Measurements from ENCODE around the gene CALN1.

Gene CALN1

DNA sequence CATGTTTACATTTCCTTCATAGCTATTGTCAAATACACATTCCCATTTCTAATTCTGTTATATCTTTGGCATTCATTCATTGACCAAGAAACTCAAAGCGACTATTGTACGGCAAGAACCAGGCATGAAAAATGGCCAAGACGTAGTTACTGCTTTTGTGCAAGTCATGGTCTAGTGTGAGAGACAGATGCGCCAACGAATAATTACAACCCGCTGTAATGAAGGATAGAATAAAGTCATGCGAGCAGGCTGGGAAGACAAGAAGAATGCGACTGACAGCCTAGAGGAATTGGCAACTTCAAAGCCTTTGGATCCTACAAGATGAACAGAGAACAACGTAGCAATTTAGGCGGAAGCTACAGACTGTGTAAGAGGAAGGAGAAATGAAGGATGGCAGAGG lies 221.2 kb downstream of the CALN1 start:
- in situ Hi-C loops (cut with MboI; ENCODE audit: low sequenced_read_pairs), result no loop called here

DNA sequence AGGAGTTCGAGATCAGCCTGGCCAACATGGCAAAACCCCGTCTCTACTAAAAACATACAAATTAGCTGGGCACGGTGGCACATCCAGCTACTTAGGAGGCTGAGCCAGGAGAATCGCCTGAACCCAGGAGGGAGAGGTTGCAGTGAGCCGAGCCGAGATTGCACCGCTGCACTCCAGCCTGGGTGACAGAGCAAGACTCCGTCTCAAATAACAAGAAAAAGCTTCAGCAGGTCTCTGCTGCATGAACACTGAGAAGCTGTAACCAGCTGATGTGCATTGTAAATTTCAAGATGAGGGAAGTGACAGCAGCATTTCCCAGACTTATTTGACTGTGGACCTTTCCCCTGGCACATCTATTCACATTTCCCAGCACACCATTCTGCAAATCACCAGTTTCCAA lies 222.0 kb downstream of the CALN1 start:
- in situ Hi-C loops (cut with MboI; ENCODE audit: low sequenced_read_pairs), result no loop called here

DNA sequence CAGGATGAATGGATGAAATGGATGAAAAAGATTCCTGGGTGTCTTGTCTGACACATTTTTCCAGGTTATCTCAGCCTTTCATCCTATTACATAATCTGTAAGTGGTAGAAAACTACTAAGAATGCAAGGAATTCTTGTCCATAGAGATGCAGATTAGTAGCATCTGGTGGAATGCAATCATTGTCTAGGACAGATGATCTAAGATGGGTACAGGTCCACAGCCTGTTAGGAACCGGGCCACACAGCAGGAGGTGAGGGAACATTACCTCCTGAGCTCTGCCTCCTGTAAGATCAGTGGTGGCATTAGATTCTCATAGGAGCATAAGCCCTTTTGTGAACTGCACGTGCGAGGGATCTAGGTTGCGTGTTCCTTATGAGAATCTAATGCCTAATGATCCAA lies 225.0 kb downstream of the CALN1 start:
- in situ Hi-C loops (cut with MboI; ENCODE audit: low sequenced_read_pairs), result no loop called here

DNA sequence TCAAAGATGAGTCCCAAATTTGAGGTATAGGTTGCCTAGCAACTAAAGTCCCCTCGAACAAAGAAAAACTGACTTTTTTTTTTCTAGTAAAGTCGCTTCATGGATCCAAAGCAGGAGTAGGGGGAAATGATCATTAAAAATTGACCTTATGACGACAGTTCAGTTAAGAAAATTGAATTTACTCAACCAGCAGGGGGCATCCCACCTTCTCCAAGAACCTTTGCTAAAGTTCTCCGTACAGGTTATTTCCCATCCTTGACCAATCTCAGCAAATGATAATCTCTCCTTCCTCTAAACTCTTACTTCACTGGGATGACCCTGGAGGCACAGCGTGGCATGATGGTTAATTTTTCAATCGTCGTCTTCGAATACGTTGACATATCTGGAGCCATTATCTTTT lies 228.3 kb downstream of the CALN1 start:
- in situ Hi-C loops (cut with MboI; ENCODE audit: low sequenced_read_pairs), result no loop called here

DNA sequence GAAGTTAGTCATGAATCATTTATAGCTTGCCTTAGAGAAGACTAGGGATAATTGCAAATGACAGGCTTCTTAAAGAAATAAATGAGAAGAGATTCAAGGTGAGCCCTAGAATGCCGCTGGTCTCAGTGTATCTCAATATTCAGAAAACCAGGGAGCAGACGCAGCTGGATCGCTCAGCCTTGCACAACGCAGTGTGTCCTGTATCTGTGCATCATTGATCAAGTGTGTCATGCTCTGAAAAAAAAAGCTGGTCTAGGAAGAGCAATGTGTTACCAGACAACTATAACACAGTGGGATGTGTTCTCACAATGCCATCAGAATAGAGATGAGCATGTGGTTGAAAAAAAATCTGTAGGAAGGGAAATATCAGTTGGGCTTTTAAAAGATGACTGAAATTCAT lies 230.1 kb downstream of the CALN1 start:
- in situ Hi-C loops (cut with MboI; ENCODE audit: low sequenced_read_pairs), result no loop called here

DNA sequence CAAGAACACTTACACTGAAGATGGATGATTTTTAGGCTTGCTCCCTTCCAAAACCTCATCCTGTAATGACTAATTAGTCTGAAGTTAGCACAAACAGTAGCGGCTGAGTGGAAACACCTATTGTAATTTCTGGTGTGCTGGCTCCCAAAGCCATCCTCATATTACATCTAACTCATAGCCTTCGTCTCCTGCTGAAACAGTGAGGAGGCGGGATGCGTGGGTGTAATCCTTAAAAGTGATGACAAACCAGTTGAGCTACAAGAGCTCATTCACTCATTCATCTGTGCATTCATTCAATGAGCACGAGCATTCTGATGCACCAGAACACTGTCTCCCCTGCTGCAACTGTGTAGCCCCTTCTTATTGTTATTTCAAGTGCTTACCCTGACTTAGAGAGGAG lies 235.3 kb downstream of the CALN1 start:
- in situ Hi-C loops (cut with MboI; ENCODE audit: low sequenced_read_pairs), result no loop called here

DNA sequence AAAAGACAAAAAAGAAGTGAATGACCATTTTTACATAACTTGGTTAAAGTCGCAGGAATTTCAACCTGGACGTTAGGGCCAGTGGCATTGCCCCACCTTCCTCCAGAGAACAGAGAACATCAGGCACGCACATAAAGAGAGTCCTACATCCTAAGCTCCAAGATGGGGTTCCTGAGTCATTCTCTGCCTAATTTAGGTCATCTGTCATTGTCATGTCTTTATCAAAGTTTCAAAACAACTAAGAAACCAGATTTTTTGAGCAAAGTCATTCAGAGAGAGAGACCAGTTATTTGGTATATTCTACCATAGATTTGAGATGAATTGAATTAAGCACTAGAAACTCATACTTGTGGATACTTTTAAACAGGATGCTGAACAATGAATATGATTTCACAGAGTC lies 241.7 kb downstream of the CALN1 start:
- in situ Hi-C loops (cut with MboI; ENCODE audit: low sequenced_read_pairs), result no loop called here

DNA sequence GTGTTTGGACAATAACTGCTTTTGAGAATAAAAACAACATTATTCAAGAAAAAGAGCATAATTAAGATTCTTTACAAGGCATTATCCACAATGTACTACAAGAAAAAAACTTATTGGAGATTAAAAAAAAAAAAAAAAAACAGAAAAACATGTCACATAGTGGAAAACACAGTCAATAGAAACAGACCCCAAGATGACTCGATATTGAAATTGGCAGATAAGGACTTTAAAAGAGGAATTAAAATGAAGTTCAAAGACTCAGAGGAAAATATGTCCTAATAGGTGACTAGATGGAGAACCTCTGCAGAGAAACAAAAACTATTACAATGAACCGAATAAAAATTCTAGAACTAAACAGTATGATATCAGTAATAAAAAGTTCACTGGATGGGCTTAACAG lies 248.9 kb downstream of the CALN1 start:
- in situ Hi-C loops (cut with MboI; ENCODE audit: low sequenced_read_pairs), result no loop called here

DNA sequence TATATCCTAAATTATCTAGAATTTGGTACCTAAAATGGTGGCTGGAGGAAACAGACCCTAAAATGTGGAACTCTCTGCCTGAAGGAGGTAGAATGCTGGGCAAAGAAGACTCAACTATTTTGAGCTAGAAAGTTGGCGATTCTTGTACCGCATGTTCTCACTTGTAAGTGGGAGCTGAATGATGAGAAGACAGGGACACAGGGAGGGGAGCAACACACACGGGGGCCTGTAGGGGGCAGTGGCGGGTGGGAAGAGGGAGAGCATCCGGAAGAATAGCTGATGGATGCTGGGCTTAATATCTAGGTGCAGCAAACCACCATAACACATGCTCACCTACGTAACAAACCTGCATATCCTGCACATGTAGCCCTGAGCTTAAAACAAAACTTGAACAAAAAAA lies 250.6 kb downstream of the CALN1 start:
- in situ Hi-C loops (cut with MboI; ENCODE audit: low sequenced_read_pairs), result no loop called here

DNA sequence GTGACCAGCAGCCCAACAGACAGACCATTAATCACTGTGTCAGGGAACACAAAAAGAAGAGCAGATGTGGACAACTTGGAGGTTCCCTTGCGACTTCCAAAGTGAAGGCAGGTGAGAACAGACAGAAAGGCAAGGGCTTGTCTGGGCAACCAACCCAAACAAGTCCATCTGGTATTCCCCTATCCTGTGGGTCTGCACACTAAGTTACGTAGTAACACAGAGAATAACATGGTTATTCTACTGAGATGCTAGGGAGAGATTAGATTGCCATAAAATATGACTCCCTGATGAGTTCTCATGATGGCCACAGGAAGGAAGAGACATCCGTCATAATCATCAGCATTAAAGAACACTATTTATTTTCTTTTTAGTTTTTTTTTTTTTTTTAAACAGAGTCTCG lies 252.2 kb downstream of the CALN1 start:
- in situ Hi-C loops (cut with MboI; ENCODE audit: low sequenced_read_pairs), result no loop called here

DNA sequence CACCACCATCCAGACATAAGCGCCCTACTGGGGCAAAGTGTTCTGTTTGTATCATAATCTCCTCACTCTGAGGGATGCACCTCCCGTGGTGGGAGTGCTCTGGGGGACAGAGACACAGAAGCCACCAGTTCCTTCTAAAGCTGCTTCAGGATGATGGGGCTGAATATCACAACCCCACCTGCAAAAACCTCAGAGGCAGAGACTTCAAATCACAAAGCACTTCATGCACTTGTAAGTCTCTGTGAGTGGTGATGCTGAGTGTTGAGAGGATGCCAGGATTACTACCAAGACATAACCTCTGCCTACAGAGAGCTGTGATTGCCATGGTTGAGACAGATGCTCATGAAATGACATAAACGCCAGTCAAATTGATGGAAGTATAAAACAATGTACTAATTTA lies 255.5 kb downstream of the CALN1 start:
- in situ Hi-C loops (cut with MboI; ENCODE audit: low sequenced_read_pairs), result no loop called here

DNA sequence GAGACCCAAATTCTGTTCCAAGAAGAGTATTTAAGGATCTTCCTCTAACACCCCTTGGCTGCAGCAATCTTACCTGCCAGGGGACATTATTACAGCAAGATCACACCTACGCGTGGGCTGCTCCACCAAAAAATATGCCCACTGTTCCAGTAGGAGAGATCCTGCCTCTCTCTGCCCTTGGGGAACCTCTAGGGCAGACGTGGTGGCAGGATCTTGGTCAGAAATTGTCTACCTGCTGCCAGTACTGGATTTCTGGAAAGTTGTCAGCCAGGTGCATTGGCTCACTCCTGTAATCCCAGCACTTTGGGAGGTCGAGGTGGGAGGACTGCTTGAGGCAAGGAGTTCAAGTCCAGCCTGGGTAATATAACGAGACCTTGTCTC lies 259.0 kb downstream of the CALN1 start:
- in situ Hi-C loops (cut with MboI; ENCODE audit: low sequenced_read_pairs), result no loop called here

DNA sequence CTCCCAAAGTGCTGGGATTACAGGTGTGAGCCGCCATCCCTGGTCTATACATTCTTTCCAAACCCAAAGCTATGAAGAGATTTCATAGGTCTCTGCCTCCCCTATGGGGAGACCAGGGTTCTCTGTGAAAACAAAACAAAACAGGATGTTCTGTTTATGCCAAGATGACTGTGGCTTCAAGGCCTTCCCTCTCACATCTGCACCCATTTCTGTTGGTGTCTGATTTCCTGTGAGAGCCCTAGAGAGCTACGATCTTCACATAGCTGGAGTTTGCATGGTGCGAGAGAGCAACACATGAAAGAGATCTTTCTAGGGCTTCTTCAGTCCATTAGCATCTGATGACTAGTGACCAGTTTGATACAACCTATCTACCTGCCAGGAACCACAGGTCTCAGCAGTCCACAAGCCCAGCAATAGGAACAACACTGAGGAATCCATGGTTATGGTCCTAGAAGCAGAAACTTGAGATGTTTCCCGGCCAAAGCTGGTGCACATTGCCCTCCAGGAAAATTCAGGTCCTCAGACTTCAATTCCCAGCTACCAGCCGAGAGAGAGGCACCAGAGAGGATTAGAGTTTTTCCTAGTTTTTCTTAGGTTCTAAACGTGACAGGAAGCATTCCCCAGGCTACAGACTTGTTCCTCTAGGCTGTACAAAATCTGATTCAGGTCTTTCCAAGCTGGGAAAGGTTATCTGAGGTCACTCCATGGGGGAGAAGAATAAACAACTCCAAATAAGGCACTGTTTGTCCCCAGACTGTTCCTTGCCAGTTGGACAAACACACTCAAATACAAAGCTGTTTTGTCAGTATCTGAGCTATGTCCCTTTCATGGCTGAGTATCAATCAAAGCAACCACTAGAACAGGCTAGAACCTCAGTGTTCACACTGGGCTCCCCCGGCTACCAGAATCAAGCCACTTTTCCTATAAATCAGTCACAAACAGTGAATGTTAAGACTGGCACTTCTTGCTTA lies 259.7 kb downstream of the CALN1 start:
- in situ Hi-C loops (cut with MboI; ENCODE audit: low sequenced_read_pairs), result no loop called here

DNA sequence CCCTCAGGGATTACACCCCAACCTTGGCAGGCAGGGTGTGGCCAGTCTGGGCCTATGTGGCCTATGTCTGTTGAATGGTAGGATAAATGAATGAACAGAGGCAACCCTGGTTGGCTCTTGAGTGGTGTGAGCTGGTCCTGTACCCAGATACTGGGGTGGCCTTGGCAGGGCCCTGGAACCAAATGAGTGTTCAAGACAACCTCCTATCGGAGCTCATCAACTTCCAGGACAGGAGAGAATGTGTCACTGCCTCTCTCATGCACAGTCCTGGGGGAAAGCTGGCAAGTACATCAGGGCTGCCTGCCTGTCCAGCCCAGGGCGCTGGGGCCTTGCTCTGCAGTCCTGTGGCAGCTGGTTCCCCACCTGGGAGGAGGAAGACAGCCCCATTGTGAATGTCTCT lies 271.6 kb downstream of the CALN1 start:
- in situ Hi-C loops (cut with MboI; ENCODE audit: low sequenced_read_pairs), result no loop called here

DNA sequence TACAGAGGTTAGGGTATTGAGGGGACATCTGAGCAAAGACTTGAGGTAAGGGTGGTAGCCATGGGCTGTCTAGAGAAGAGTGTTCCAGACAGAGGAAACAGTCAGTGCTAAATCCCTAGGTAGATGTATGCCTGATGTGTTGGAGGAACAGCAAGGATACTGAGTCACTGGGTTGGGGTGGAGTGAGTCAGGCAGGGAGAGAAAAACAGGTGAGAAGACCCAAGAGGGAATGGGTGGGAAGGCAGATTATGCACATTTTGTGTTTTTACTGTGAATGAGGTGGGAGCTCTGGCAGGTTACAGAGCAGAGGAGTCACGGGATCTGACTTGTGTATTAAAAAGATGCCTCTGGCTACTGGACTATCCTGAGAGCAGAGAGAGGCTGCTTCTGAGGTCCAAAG lies 285.0 kb downstream of the CALN1 start:
- in situ Hi-C loops (cut with MboI; ENCODE audit: low sequenced_read_pairs), result no loop called here

DNA sequence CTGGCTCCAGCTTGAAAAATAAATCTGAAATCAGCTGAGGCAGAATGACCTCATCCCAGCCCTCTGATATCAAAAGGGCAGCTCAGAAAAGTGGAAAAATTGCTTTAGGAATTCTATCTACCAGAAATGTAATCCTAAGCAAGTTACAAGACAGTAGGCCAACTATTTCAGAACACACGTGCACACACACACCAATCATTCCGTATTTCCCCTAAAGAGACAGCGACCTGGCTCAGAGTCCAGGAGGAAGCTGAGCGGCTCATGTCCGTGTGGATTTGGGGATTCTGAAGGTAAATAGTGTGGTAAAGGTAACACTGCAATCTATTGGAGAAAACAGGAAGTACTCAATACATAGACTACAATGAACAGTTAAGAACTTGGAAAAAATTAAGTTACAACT lies 288.2 kb downstream of the CALN1 start:
- in situ Hi-C loops (cut with MboI; ENCODE audit: low sequenced_read_pairs), result no loop called here

DNA sequence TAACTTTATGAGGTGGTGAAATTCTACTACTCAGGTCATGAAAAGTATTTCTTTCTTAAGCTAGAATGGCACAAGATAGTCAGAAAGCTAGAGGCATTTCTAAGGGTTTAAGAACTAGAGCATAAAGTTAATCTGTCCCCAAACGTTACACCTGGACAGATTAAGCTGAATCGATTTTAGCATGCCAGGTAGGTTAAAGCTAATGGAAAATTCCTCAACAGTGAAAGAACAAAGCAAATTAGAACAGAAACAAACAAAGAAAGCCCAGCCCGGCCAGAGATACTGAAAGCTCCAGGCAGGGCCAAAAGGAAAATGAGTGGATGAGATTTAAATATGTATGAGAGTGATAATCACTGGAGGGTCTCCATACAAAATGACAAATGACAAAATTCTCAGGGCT lies 293.8 kb downstream of the CALN1 start:
- in situ Hi-C loops (cut with MboI; ENCODE audit: low sequenced_read_pairs), result no loop called here

DNA sequence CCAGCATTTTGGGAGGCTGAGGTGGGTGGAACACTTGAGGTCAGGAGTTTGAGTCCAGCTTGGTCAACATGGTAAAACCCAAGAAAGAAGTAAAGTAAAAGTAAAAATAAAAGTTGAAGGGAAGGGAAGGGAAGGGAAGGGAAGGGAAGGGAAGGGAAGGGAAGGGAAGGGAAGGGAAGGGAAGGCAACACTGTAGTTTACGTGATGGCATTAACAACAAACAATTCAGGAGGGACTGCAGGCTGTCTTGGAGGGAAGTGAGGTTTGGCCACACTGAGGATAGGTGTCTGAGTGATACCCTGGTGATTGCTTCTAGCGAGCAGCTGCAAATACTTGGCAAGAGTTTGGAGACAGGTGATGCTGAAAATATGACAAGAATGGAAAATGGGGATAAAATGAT lies 298.0 kb downstream of the CALN1 start:
- in situ Hi-C loops (cut with MboI; ENCODE audit: low sequenced_read_pairs), result no loop called here

DNA sequence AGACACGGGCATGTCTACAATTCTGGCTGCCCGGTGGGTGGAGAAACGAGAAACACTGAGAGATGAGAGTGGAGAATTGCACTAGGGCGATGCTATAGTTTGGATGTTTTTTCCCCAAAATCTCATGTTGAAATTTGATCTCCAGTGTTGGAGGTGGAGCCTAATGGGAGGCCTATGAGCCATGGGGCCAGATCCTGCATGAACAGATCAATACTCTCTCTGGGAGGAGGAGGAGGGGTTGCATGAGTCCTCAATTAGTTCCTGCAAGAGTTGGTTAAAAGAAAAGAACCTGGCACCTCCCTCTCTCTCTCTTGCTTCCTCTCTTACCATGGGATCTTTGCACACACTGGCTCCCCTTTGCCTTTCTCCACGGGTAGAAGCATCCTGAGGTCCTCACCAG lies 299.1 kb downstream of the CALN1 start:
- in situ Hi-C loops (cut with MboI; ENCODE audit: low sequenced_read_pairs), result no loop called here

DNA sequence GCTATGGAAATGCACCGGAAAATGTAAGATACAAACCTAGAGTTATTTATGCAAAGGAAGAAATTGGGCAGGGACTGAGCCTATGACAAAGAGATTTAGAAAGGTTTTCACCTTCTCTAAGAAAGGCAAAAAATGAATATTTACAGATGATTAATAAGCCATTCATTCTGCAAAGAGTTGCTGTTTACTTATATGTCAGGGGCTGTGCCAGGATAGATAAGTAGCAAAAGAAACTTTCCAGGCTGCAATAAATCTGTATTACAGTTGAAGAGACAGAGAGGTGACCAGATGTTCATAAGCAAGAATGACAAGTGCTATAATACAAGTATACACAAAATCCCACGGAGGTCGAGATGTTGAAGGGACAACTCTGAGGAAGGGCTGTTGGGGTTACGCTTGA lies 299.6 kb downstream of the CALN1 start:
- in situ Hi-C loops (cut with MboI; ENCODE audit: low sequenced_read_pairs), result no loop called here

DNA sequence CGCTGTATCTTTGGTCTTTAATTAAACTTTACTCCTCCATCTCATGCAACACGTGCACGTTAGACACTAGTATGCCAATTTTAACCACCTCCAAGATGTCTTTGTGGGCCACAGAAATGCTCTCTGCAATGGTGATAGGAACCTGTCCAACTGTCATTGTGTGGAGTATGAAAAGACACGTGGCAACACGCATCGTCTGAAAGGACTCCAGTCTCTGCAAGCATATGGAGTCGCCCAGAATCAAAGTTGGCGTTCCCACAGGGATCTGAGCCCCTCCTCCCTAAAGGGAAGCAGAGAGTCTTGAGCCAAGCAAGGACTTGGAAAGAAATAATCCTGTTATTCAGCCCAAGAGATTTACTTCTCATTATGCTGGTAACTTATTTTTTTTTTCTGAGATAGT lies 301.1 kb downstream of the CALN1 start:
- in situ Hi-C loops (cut with MboI; ENCODE audit: low sequenced_read_pairs), result no loop called here

DNA sequence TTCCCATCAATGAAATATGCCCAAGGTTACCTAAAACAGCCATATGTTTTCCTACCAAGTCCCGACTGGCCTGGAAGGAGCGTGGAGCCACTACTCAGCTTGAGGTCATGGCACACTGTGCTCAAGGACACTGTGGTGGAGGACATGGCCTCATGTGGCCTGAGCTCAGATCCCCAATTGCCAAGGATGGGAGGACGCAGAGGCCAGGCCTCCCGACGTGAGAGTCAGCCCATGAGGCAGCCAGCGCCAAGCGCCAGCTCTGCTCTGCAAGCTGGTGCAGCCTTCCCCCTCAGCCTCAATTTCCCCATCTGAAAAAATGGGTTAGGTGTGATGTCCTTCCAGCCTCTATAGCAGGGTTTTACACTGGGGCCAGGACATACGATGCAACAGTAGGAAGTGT lies 302.6 kb downstream of the CALN1 start:
- in situ Hi-C loops (cut with MboI; ENCODE audit: low sequenced_read_pairs), result no loop called here

DNA sequence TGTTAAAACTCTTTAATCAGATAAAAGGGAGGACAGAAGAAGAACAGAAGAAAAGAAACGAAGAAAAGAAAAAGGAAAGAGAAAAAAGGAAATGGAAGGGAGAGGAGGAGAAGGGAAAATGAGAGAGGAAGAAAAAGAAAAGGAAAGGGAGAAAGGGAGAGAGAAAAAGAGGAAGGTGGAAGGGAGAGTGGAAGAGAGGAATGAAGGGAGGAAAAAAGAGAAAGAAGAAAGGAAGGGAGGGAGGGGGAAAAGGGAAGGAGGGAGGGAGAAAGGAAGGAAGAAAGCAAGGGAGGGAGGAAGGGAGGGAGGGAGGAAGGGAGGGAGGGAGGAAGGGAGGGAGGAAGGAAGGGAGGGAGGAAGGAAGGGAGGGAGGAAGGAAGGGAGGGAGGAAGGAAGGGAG lies 305.7 kb downstream of the CALN1 start:
- in situ Hi-C loops (cut with MboI; ENCODE audit: low sequenced_read_pairs), result no loop called here

All from HL-60/S4 treated with retinoic acid at 250 ng/mL for 4 days and 3 days (cell line).